CD14-positive monocyte (primary cell): ENCODE data around the gene PROS1. TPM values are rescaled to one million over a fixed set of nuclear protein-coding genes. Genes with fewer than 3 reads are reported as not detected.

Source experiments
- DNase-seq, 3 donors: peaks; one replicate each; pipeline ENCODE4 v3.0.0-alpha.2; 2011 to 2022
- H2AFZ ChIP-seq: 2 replicates; pipeline ENCODE4 v1.6.0; 2012; ENCODE audit warnings: mild to moderate bottlenecking, low read depth, low read length, inconsistent platforms; ENCODE audit not compliant: insufficient read depth, poor library complexity, severe bottlenecking
- H3K27ac ChIP-seq, 2 donors: 1 replicate in 1 of 2; 2 replicates in 1 of 2; pipeline ENCODE4 v1.5.1; 2012 to 2013; ENCODE audit warnings: low read length in 2 of 2, control low read depth in 1 of 2, inconsistent platforms in 1 of 2, low read depth in 1 of 2, mild to moderate bottlenecking in 1 of 2
- H3K27me3 ChIP-seq, 2 donors: one replicate each; pipeline versions ENCODE4 v1.6.0 to v1.6.1; 2011 to 2013; ENCODE audit warnings: low read length in 2 of 2; ENCODE audit not compliant: control insufficient read depth in 2 of 2, insufficient read depth in 2 of 2
- H3K36me3 ChIP-seq, 2 donors: replicated peaks in 1 of 2; 1 replicate in 1 of 2; 2 replicates in 1 of 2; pipeline versions ENCODE4 v1.5.1 to v1.6.1; 2012 to 2013; ENCODE audit warnings: low read length in 2 of 2, control low read depth in 1 of 2, inconsistent platforms in 1 of 2, mild to moderate bottlenecking in 1 of 2; ENCODE audit not compliant: insufficient read depth in 2 of 2, control insufficient read depth in 1 of 2
- H3K4me1 ChIP-seq, 2 donors: 1 replicate in 1 of 2; 2 replicates in 1 of 2; pipeline versions ENCODE4 v1.5.1 to v1.6.1; 2012 to 2013; ENCODE audit warnings: low read length in 2 of 2, control low read depth in 1 of 2, inconsistent platforms in 1 of 2, mild to moderate bottlenecking in 1 of 2, moderate library complexity in 1 of 2; ENCODE audit not compliant: insufficient read depth in 2 of 2, control insufficient read depth in 1 of 2
- H3K4me2 ChIP-seq: replicated peaks from 2 replicates; pipeline ENCODE3; 2012; ENCODE audit warnings: low read length, moderate library complexity, mild to moderate bottlenecking; ENCODE audit not compliant: poor library complexity, severe bottlenecking; ENCODE audit errors: extremely low read depth
- H3K4me3 ChIP-seq, 3 experiments: fragments of 200-600 bp in 1 of 3; sonication (generic) in 1 of 3; replicated peaks in 1 of 3; 1 replicate in 2 of 3; 2 replicates in 1 of 3; pipeline ENCODE4 v1.5.1; 2011 to 2013; ENCODE audit warnings: low read length in 3 of 3, mild to moderate bottlenecking in 3 of 3, control low read depth in 2 of 3, low read depth in 2 of 3, inconsistent platforms in 1 of 3, moderate library complexity in 1 of 3
- H3K79me2 ChIP-seq: 2 replicates; pipeline ENCODE4 v1.6.0; 2012; ENCODE audit warnings: mild to moderate bottlenecking, control low read depth, inconsistent platforms, low read length, moderate library complexity; ENCODE audit not compliant: insufficient read depth
- H3K9ac ChIP-seq: 2 replicates; pipeline ENCODE4 v1.6.0; 2017; ENCODE audit warnings: low read length, mild to moderate bottlenecking; ENCODE audit not compliant: insufficient read depth, poor library complexity, severe bottlenecking
- H3K9me3 ChIP-seq, 2 donors: replicated peaks in 1 of 2; 1 replicate in 1 of 2; 2 replicates in 1 of 2; pipeline versions ENCODE4 v1.5.1 to v1.6.1; 2012 to 2013; ENCODE audit warnings: low read length in 2 of 2, control low read depth in 1 of 2; ENCODE audit not compliant: control insufficient read depth in 1 of 2, insufficient read depth in 1 of 2
- H4K20me1 ChIP-seq: 2 replicates; pipeline ENCODE4 v1.6.0; 2012; ENCODE audit warnings: mild to moderate bottlenecking, low read length, control low read depth, moderate library complexity; ENCODE audit not compliant: insufficient read depth
- H3K27ac Mint-ChIP-seq, 7 donors: one replicate each; pipeline ENCODE4 v1.8.0; 2020; ENCODE audit warnings: mild to moderate bottlenecking in 7 of 7, mixed read lengths in 7 of 7, moderate library complexity in 6 of 7, inconsistent platforms in 2 of 7
- H3K27me3 Mint-ChIP-seq, 3 donors: one replicate each; pipeline ENCODE4 v1.8.0; 2021 to 2022; ENCODE audit warnings: low read depth in 3 of 3, mild to moderate bottlenecking in 3 of 3, mixed read lengths in 3 of 3, moderate library complexity in 3 of 3, inconsistent platforms in 1 of 3
- H3K36me3 Mint-ChIP-seq, 2 donors: one replicate each; pipeline ENCODE4 v1.8.0; 2020; ENCODE audit warnings: mixed read lengths in 2 of 2, inconsistent platforms in 1 of 2, mild to moderate bottlenecking in 1 of 2
- H3K4me1 Mint-ChIP-seq: one replicate; pipeline ENCODE4 v1.8.0; 2020; ENCODE audit warnings: mild to moderate bottlenecking, mixed read lengths
- H3K4me3 Mint-ChIP-seq, 2 donors: one replicate each; pipeline ENCODE4 v1.8.0; 2020; ENCODE audit warnings: mild to moderate bottlenecking in 2 of 2, mixed read lengths in 2 of 2, moderate library complexity in 1 of 2
- H3K9me3 Mint-ChIP-seq, 7 donors: one replicate each; pipeline ENCODE4 v1.8.0; 2020 to 2022; ENCODE audit warnings: mixed read lengths in 7 of 7, mild to moderate bottlenecking in 6 of 7, moderate library complexity in 6 of 7, inconsistent platforms in 2 of 7
- CTCF ChIP-seq: fragments of 200-600 bp; IDR thresholded peaks from one replicate; pipeline ENCODE4 v1.8.0; 2022; ENCODE audit warnings: antibody characterized with exemption, mild to moderate bottlenecking
- WGBS: methylation state at CpG from one replicate; pipeline ENCODE4 v1.1.5; 2013; ENCODE audit warnings: missing lambda C conversion rate; ENCODE audit not compliant: insufficient coverage; 5-methylcytosine and 5-hydroxymethylcytosine counted together
- intact Hi-C, 2 donors: fragments of 100-400 bp; cut with micrococcal nuclease; formaldehyde crosslinking; loops; one replicate each; pipeline versions ENCODE4 v1.15.0 to v1.15.1; 2023
- polyA plus RNA-seq, 3 donors: library from polyadenylated mRNA; depleted of rRNA in 1 of 3; unstranded in 2 of 3; stranded (reverse) in 1 of 3; fragments of 300-500 nt in 2 of 3; fragments of >200 nt in 1 of 3; fragmentation: Illumina TruSeq in 2 of 3; gene quantifications; 1 replicate in 2 of 3; 2 replicates in 1 of 3; pipeline ENCODE4 v1.2.3, GENCODE V29; 2012 to 2021

Gene PROS1
- polyA plus RNA-seq, 3 donors = 0.21 to 0.85 (median 0.58) TPM

GRCh38 chr3:93983408-93983807, 9.7 kb upstream of the PROS1 start:
- H3K4me1 Mint-ChIP-seq = peaks cover 15% of the 10 kb centered on the region
- TF ChIP-seq CTCF = no peak
- H3K36me3 Mint-ChIP-seq = no peaks in the 10 kb centered on the region
- H3K27ac ChIP-seq = no peak overlapping the region
- no peaks in the 10 kb centered on the region for H3K27me3 ChIP-seq
- H3K4me3 ChIP-seq = no peak overlapping the region
- no peaks in the 10 kb centered on the region for H3K79me2 ChIP-seq
- H3K4me3 Mint-ChIP-seq = no peak overlapping the region
- H4K20me1 ChIP-seq = no peaks in the 10 kb centered on the region
- DNase-seq = no peak
- no CpG with 5 or more reads among the region's 3 CpGs for WGBS
- no peak overlapping the region for H2AFZ ChIP-seq
- H3K27me3 Mint-ChIP-seq = no peaks in the 10 kb centered on the region
- H3K4me2 ChIP-seq = no peak overlapping the region
- peaks cover 0 to 2% (median 0%) of the 10 kb centered on the region in 7 donors for H3K9me3 Mint-ChIP-seq
- no peaks in the 10 kb centered on the region for H3K9me3 ChIP-seq
- H3K36me3 ChIP-seq = no peaks in the 10 kb centered on the region
- intact Hi-C loops = loop anchor here in 1 of 2 donors (5.0 kb wide), 1 partner anchor 79 kb away; the partner anchor contains the start of genes DHFR2 and NSUN3
- H3K9ac ChIP-seq = no peak overlapping the region
- H3K27ac Mint-ChIP-seq = no peak overlapping the region
- peaks cover 10 to 14% of the 10 kb centered on the region in 2 donors for H3K4me1 ChIP-seq

- H3K4me1 ChIP-seq = peaks cover 10 to 14% of the 10 kb centered on the region in 2 donors
- intact Hi-C loops = loop anchor here in 1 of 2 donors (5.0 kb wide), 1 partner anchor 81 kb away; the partner anchor contains the start of genes DHFR2 and NSUN3
Observed at GRCh38 chr3:93981649-93982048, 8.0 kb upstream of the PROS1 start.

More at GRCh38 chr3:93981649-93982048, 8.0 kb upstream of the PROS1 start:
- H3K27ac Mint-ChIP-seq = peak overlapping the region in 1 of 7 donors; percentile 45
- Histone ChIP-seq H3K27me3 (no peaks in the 10 kb centered on the region), H3K4me3 (no peak overlapping the region), H3K4me2 (no peak overlapping the region), H2AFZ (no peak overlapping the region), H3K79me2 (no peaks in the 10 kb centered on the region), H3K9ac (no peak overlapping the region), H4K20me1 (no peaks in the 10 kb centered on the region), H3K27ac (no peak overlapping the region), H3K9me3 (no peaks in the 10 kb centered on the region), H3K36me3 (no peaks in the 10 kb centered on the region)
- no peaks in the 10 kb centered on the region for H3K36me3 Mint-ChIP-seq
- WGBS = 97% methylated on average over 4 of the region's 13 CpGs
- no peak for TF ChIP-seq CTCF
- peaks cover 15% of the 10 kb centered on the region for H3K4me1 Mint-ChIP-seq
- peaks cover 0 to 3% (median 0%) of the 10 kb centered on the region in 3 donors for H3K27me3 Mint-ChIP-seq
- H3K4me3 Mint-ChIP-seq = no peak overlapping the region
- no peak for DNase-seq
- peaks cover 0 to 2% (median 0%) of the 10 kb centered on the region in 7 donors for H3K9me3 Mint-ChIP-seq
